GM19438 (cell line): ENCODE data around the gene ANXA5.
"Not testable (repeated sequence)": the region's sequence is repeated elsewhere in the genome, so short reads cannot be mapped to it uniquely, and the experiment has no call there.

Experiments
- ATAC-seq: cut with Tn5 transposase; IDR thresholded peaks from one replicate; pipeline ENCODE4 v1.9.1; 2021; ENCODE audit warnings: low read depth; ENCODE audit not compliant: unreplicated experiment

Gene ANXA5

DNA sequence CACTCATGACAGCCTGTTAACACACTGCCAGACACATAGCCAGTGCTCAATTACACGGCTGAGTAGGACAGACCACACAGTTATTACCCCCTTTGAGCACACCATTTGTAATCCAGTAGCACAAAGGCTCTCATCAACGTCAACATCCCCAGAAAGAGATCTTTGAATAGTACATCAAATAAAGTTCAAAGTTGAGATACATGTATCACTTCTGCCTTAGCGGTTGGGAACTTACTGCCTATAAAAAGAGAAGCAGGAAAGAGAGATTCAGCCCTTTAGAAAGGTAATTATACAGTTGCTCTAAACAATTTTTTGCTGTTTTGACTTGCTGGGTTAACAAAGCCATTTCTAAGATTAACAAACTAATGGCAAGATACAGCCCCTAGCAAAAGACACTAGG lies 16.2 kb downstream of the ANXA5 start:
- ATAC-seq, result no peak

DNA sequence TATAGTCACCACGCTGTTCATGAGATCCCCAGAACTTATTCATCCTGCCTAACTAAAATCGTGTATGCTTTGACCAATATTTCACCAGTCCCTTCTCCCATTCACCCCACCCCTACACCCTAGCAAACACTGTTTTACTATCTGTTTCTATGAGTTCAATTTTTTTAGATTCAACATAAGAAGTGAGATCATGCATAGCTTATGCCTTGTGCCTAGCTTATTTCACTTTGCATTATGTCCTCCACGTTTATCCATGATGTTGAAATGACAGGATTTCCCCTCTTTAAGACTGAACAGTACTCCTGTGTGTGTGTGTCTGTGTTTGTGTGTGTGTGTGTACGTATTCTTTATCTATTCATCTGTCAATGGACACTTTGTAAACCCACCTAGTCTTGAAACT lies 16.8 kb downstream of the ANXA5 start:
- no peak for ATAC-seq

DNA sequence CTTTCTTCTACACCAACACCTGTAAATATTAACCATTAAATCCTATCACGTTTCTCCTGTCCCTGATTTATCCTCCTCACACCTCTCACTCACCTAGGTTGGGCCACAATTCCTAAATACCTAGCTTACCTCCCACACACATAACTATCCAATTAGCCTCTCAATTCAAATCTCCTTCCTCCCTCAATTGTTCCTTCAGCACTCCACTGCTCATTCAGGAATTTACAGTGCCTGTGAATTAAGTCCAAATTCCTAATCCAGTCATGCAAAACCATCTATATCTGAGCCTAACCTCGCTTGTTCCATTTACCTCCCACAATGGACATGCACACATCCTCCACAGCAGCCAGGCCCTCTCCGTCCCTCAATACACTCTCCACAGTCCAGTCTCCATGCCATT lies 17.5 kb downstream of the ANXA5 start:
- ATAC-seq, result no peak

DNA sequence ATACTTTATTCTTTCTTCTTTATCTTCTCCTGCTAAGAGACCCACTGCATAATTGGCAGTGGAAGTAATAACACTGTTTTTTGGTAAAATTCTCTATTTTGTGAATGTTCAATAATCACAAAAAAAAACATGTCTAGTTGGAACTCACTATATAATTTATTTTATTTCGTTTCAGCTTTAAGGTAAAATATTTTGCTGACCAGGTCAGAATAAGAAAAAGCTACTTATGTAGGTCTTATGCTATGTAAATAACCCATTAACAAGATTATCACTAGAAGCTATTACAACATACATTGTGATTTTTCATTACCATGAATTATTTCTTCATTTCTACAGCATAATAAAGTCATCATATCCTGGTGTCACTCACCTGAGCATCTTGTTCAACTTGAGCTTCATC lies 19.3 kb downstream of the ANXA5 start:
- ATAC-seq, result no peak

DNA sequence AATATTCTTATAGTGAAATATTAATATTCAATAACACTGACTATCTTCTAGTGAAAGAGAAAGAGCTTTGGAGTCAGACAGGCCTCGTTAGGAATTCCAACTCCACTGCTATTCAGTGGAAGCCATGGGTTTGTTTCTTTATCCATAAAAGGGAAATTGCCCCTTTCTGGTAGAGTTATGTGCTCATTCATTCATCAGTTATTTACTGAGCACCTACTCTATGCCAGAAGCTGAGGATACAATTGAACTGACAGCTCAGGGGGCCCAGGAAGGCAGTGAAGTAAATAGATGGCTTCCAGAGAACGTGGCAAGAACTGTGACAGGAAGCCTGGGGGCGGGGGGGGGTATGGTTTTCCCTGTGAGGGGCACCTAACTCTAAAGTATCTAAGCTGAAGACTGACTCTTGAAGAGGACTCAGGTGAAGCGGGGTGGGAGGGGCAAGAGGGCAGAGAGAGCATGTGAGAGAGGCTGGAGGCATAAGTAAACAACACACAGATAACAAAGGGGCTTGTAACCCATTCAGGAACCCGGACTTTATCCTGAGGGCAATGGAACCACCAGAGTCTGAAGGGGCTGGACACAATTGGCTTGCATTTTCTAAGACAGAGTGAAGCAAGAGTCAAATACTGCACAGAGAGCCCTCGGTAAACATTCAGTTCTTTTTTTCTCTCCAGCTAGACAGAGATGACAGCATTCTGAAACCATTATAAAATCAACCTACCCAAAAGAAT lies 20.3 kb downstream of the ANXA5 start:
- no peak for ATAC-seq

DNA sequence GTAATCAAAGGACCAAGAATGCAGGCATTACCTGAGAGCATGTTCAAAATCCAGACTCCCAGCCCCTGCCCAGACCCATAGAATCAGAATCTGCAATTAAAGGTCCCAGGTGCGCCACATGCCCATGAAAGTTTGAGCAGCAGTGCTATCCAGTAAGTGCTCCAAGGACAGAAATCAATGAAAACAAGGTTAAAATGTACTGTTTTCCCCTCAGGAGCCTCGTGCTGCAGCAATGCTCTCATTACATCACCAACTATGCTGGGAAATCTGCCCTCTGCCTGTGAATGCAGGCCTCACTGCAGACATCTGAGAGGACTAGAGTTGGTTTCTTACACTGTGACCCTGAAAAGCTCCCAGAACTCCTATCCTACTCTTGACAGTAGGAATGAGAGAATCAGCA lies 21.1 kb downstream of the ANXA5 start:
- no peak for ATAC-seq

DNA sequence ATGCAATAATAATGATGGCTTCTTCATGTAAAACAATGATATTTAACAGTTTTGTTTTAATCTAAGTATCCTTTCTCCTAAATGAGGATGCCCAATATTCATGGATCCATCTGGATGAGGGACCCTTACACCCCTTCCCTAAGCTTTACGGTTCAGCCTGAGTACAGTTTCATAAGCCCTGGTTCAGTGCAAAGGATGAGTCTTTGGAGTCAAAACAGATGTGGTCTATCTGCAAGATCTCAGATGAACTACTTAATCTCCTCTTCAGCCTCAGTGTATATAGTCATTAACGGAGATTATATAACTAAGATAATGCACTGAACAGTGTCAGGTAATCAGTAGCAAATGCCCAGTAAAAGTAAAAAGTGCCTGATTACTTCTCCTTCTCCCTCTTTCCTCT lies 22.1 kb downstream of the ANXA5 start:
- no peak for ATAC-seq

DNA sequence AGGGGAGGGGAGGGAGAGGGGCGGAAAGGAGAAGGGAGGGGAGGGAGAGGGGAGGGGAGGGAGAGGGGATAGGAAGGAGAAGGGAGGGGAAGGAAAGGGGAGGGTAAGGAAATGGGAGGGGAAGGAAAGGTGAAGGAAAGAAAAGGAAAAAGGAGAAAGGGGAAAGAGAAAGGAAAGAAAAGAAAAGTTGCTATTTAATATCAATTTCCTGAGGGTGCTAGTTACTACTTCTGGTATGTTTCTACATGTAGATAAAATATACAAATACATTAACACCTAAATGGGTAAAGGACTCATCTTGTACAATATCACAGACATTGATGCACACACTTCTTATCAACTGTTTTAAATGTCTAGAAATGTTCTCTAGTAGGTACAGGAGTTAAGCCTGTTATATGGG lies 22.6 kb downstream of the ANXA5 start:
- ATAC-seq, result no peak

DNA sequence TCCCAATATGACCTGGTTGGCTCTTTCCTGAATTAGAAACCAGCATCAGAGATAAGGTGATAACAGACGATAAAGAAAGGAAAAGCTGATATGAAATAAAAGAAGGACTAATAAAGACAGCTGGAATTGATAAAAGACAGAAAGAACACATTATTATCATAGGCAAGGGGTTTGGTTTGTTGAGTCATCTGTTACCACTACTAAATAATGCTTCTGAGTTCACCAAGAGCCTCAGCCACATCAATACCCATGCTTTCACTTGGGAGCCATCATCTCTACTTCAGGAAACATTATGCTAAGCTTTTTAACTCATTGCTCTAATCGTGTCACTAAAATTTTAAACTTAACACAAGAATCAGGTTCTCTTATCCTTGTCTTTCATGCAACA lies 27.6 kb downstream of the ANXA5 start:
- no peak for ATAC-seq

DNA sequence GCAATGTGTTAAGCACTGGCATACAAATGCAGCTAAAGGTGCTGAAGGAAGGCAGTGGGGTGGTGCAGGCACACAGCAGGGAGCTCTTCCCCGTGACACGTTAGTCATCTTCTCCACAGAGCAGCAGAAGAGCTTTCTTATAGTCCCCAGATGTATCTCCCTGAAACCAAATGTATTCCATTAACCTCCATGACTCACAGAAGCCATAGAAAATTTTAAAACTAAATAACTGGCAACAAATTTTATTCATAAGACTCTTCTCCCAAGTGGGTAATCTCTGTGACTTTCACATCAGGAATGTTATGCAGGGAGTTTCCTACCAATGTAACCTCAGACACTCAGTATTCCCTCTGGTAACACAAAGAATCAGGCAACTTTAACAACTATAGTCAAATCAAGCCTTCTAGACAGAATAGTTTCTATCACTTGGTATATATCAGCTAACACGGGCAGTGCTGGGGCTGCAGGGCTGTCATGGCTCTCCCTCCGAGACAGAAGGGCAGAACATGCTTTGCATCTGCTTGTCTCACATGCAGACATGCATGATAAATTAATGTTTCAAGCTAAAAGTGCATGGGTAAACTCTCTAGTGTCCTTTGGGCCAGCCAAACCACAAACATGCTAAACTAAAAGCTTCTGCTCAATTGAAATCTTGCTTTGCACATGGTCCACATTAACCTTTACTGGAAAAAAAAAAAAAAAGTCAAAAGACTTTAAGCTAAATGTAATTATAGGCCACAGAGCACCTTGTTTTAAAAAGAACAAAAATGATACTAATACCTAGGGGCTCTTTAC lies 28.2 kb downstream of the ANXA5 start:
- no peak for ATAC-seq

DNA sequence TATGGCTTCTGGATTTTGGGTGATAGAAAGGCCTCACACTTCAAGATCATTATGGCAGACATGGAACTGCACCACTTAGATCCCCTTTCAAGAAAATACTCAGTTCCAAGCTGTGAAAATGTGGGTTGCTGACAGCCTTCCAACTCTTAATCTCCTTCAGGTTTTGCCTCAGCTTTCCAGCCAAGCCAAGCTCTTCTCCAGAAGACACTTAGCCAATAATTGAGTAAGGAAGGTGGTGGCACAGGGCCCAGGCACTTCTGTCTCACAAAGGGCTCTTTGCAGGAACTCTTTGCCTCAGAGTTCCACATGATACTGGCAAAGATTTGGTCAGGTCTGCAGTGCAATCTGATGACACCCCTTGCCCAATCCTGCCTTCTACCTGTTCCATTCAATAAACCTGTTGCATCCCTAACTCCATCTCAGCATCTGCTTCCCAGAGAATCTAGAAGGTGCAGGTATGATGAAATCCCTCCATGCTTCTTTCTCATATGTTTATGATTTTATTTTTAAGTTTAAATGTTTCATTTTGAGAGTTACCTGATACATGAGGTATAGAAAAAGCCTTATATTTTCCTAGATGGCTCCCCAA lies 30.6 kb downstream of the ANXA5 start:
- no peak for ATAC-seq

DNA sequence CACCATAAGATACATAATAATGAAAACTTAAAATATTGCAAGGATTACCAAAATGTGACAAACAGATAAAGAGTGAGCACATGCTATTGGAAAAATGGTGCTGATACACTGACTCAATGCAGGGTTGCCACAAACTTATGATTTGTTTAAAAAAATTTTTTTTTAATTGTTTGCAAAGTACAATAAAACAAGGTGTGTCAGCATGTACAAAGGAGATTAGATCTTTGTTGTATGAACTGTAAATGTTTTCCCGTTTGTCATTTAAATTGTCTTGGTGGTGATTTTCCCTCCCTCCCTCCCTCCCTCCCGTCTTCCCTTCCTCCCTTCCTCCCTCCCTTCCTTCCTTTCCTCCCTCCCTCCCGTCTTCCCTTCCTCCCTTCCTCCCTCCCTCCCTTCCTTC lies 31.4 kb downstream of the ANXA5 start:
- no peak for ATAC-seq

DNA sequence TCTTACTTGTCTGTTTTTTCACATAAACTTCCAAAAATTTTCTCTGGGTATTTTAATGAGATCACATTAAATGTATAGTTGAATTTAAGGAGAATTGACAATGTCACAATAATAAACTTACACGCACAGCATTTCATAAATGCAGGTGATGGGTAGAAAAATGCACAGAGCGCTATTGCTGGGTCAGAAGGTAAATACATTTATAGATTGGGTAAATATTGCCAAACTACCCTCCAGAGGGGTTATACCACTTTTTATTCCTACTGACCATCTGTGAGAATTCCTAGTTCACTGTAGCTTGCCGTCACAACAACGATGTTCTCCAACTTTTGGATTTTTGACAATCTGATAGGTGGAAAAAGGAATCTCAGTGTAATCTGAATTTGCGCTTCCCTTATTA lies 34.6 kb downstream of the ANXA5 start:
- no peak for ATAC-seq

DNA sequence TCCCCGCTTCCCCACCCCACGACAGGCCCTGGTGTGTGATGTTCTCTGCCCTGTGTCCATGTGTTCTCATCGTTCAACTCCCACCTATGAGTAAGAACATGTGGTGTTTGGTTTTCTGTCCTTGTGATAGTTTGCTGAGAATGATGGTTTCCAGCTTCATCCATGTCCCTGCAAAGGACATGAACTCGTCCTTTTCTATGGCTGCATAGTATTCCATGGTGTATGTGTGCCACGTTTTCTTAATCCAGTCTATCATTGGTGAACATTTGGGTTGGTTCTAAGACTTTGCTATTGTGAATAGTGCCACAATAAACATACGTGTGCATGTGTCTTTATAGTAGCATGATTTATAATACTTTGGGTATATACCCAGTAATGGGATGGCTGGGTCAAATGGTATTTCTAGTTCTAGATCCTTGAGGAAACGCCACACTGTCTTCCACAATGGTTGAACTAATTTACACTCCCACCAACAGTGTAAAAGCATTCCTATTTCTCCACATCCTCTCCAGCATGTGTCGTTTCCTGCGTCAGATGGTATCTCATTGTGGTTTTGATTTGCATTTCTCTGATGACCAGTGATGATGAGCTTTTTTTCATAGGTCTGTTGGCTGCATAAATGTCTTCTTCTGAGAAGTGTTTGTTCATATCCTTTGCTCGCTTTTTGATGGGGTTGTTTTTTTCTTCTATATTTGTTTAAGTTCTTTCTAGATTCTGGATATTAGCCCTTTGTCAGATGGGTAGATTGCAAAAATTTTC lies 36.4 kb downstream of the ANXA5 start:
- not testable (repeated sequence) for ATAC-seq

DNA sequence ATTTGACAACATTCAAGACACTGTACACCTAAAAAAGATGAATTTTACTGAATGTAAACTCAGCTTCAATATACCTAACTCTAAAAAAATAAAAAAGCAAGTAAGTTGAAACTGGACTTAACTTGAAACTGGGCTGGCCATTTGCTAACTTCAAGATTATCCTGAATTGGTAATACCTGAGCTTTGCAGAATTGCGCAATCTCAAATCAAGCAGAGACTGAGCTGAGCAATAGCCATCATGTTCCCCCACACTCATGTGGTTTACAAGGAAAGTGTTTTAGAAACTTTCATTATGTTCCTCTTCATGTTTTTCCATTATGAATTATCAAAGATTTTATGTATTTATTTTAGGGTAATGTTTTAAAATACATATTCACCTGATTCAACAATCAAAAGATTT lies 38.7 kb downstream of the ANXA5 start:
- ATAC-seq, result no peak

DNA sequence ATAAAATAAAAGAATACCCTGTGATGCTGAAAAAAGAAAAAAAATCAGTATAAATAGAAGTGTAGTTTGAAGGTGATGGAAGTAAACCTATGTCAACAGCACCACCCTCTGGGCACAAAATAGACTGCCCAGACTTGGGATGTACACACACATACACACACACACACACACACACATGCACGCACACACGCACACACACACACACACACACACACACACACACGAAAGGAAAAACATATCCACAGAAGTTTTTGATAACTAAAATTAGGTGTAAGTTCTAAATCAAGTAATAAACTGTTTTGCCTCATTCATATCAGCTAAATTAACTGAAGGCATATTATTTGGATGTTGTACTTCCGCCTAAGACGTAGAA lies 40.5 kb downstream of the ANXA5 start:
- ATAC-seq, result no peak

DNA sequence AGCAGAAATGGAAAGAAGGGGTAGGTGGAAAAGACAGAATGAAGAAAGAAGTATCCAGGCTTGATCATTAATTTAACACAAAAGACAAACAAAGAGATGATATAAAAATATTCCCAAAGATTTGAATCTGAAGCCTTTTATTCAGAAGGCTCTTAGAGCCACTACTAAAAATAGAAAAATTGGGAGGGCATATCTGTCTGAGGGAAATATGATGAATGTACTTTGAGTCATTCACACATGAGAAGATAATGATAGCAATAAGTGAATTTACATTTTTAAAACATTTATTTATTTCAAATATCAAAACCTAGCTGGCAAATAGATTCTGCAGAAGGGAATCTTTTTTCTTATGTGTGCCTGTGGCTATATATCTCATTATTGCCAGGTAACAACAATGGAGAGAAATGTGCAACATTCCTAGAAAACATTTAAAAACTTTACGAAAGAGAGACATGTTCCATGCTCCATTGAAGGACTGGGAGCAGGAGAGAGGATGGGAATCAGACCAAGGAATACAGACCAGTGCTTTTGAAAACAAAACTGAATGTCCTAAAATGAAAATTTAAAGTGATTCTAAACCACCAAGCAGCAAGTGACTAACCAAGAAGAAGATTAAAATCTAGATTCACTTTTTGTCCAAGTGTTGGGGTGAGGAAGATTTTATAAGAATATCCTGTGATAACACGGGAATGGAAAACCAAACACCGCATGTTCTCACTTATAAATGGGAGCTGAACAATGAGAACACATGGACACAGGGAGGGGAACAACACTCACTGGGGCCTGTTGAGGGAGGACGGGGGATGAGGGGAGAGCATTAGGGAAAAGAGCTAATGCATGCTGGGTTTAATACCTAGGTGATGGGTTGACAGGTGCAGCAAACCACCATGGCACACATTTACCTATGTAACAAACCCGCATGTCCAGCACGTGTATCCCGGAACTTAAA lies 41.2 kb downstream of the ANXA5 start:
- ATAC-seq, result no peak

DNA sequence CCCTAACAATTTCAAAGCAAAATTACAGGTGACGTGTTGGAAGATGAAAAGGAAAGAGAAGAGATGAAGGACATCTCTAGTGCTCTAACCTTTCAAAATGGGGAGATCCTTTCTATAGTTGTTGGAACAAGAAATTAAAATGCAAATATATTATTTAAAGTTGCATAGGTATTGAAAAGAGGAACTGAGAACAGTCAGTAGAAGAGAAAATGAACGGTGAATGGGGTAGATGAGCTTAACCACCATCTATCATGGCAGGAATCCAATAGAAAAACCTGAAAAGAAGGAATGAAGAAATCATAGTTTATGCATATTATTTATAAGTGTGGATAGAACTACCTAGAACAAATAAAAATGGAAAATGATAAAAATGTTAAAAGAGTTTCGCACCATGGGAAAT lies 42.0 kb downstream of the ANXA5 start:
- peak; percentile 80 for ATAC-seq

DNA sequence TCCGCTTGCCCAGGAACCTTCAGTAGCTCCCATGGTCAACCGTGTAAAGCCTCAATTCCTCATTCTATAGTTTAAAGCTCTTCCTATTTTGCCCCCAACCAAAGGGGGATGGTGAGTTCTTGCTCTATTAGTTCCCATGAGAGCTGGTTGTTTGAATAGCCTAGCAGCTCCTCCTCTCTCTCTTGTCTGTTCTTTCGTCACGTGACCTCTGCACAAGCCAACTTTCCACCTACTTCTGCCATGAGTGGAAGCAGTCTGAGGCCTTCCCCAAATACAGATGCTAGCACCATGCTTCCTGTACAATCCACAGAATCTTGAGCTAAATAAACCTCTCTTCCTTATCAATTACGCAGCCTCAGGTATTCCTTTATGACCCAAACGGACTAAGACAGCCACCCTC lies 42.8 kb downstream of the ANXA5 start:
- no peak for ATAC-seq

DNA sequence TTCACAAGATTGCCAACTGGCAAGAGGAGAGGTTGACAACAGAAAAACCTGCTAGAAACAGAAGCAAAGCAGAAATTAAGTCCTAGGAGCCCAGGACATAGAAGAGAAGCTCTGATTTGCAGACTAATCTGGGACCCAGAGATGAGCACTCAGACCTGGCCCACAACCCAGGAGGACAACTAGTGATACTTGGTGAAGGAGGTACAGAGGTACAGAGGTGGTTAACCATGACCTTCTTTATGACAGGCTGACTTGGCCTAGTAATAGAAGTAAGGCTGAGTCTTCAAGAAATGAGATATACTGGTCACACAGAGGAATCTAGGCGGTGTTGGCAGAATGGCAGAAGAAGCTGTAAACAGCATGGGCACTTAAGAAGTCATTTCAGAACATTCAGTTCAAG lies 43.6 kb downstream of the ANXA5 start:
- no peak for ATAC-seq
